ENCODE data around the gene OST4.
A peak's percentile ranks its signal among the peaks of the same experiment; 100 is the strongest.

The OST4 gene

DNA sequence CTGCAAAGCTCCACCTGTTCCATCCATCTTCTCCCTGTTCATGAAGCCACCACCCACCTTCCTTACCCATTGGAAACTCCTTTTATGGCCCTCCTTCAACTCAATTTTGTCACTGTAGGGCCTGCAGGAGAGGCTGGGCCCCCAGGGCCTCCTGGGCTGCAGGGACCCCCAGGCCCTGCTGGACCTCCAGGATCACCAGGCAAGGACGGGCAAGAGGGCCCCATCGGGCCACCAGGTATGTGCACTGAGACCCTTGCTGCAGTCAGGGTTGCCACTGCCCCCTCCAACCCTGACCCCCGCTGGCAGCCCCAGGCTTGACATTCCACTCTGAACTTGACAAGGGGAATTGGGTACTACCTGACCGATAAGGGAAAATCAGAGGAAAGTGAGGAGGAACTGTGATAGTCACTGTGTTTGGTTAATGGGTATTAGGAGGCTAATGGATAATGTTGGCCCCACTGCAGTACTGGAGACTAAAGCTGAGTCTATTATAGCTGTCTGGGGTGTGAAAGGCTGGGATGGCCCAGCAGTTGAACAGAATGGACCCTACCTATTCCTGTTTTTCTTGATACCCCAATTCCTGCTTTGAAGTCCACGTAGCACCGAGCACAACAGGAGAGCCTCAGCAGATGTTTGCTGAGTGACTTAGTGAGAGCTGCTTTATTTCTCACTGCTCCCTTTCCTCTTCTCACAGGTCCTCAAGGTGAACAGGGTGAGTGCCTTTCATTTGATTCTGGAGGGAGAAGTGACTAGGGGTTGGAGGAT lies 13.0 kb upstream of the OST4 start:
- Histone ChIP-seq H3K9me3 (ENCODE audit: severe bottlenecking) (no peaks in the 10 kb centered on the region), H3K27me3 (ENCODE audit: insufficient read depth, poor library complexity, severe bottlenecking) (no peaks in the 10 kb centered on the region), H3K4me3 (ENCODE audit: severe bottlenecking) (no peak overlapping the region), H3K4me1 (ENCODE audit: insufficient read depth, poor library complexity, severe bottlenecking) (peaks cover 4% of the 10 kb centered on the region), H3K27ac (ENCODE audit: poor library complexity, severe bottlenecking) (no peak overlapping the region), H3K36me3 (ENCODE audit: low read depth) (no peaks in the 10 kb centered on the region)
- no peak for ATAC-seq (ENCODE audit: low read depth)
- TF ChIP-seq, protein P1, sequence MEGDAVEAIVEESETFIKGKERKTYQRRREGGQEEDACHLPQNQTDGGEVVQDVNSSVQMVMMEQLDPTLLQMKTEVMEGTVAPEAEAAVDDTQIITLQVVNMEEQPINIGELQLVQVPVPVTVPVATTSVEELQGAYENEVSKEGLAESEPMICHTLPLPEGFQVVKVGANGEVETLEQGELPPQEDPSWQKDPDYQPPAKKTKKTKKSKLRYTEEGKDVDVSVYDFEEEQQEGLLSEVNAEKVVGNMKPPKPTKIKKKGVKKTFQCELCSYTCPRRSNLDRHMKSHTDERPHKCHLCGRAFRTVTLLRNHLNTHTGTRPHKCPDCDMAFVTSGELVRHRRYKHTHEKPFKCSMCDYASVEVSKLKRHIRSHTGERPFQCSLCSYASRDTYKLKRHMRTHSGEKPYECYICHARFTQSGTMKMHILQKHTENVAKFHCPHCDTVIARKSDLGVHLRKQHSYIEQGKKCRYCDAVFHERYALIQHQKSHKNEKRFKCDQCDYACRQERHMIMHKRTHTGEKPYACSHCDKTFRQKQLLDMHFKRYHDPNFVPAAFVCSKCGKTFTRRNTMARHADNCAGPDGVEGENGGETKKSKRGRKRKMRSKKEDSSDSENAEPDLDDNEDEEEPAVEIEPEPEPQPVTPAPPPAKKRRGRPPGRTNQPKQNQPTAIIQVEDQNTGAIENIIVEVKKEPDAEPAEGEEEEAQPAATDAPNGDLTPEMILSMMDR (IDR thresholded peaks at IDR 0.05; ENCODE audit: poor library complexity, severe bottlenecking) = no peak
- DNase-seq (ENCODE audit: low spot score) = no peak

DNA sequence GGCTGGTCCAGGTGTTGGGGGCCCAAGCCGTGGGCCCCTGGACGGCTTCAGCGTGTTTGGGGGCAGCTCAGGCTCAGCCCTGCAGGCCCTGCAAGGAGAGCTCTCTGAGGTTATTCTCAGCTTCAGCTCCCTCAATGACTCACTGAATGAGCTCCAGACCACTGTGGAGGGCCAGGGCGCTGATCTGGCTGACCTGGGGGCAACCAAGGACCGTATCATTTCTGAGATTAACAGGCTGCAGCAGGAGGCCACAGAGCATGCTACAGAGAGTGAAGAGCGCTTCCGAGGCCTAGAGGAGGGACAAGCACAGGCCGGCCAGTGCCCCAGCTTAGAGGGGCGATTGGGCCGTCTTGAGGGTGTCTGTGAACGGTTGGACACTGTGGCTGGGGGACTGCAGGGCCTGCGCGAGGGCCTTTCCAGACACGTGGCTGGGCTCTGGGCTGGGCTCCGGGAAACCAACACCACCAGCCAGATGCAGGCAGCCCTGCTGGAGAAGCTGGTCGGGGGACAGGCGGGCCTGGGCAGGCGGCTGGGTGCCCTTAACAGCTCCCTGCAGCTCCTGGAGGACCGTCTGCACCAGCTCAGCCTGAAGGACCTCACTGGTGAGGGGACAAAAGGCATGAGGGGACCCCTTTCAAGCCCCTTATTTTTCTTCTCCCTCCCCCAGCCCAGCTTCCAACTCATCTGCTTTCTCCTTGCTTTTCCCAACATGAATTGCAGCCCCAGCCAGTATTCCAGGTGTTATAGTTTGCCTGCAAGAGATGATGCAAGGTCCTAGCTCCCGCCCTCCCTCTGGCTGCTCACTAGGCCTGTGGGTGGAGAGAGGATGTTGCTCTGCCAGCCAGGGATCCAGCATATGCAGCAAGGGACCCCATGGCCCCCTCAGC lies 12.2 kb upstream of the OST4 start:
- Histone ChIP-seq H3K9me3 (ENCODE audit: severe bottlenecking) (no peaks in the 10 kb centered on the region), H3K4me3 (ENCODE audit: severe bottlenecking) (no peak overlapping the region), H3K36me3 (ENCODE audit: low read depth) (no peaks in the 10 kb centered on the region), H3K4me1 (ENCODE audit: insufficient read depth, poor library complexity, severe bottlenecking) (peaks cover 4% of the 10 kb centered on the region), H3K27me3 (ENCODE audit: insufficient read depth, poor library complexity, severe bottlenecking) (no peaks in the 10 kb centered on the region), H3K27ac (ENCODE audit: poor library complexity, severe bottlenecking) (no peak overlapping the region)
- ATAC-seq (ENCODE audit: low read depth) = no peak
- no peak for DNase-seq (ENCODE audit: low spot score)
- TF ChIP-seq, protein P1 (IDR thresholded peaks at IDR 0.05; ENCODE audit: poor library complexity, severe bottlenecking) = no peak

DNA sequence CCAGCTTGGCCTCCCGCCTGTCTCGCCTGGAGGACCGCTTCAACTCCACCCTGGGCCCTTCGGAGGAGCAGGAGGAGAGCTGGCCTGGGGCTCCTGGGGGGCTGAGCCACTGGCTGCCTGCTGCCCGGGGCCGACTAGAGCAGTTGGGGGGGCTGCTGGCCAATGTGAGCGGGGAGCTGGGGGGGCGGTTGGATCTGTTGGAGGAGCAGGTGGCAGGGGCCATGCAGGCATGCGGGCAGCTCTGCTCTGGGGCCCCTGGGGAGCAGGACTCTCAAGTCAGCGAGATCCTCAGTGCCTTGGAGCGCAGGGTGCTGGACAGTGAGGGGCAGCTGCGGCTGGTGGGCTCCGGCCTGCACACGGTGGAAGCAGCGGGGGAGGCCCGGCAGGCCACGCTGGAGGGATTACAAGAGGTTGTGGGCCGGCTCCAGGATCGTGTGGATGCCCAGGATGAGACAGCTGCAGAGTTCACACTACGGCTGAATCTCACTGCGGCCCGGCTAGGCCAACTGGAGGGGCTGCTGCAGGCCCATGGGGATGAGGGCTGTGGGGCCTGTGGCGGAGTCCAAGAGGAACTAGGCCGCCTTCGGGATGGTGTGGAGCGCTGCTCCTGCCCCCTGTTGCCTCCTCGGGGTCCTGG lies 11.4 kb upstream of the OST4 start:
- Histone ChIP-seq H3K36me3 (ENCODE audit: low read depth) (no peaks in the 10 kb centered on the region), H3K27ac (ENCODE audit: poor library complexity, severe bottlenecking) (no peak overlapping the region), H3K27me3 (ENCODE audit: insufficient read depth, poor library complexity, severe bottlenecking) (no peaks in the 10 kb centered on the region), H3K4me3 (ENCODE audit: severe bottlenecking) (no peak overlapping the region), H3K4me1 (ENCODE audit: insufficient read depth, poor library complexity, severe bottlenecking) (peaks cover 4% of the 10 kb centered on the region), H3K9me3 (ENCODE audit: severe bottlenecking) (no peaks in the 10 kb centered on the region)
- no peak for ATAC-seq (ENCODE audit: low read depth)
- no peak for DNase-seq (ENCODE audit: low spot score)
- TF ChIP-seq, protein P1 (IDR thresholded peaks at IDR 0.05; ENCODE audit: poor library complexity, severe bottlenecking) = no peak

DNA sequence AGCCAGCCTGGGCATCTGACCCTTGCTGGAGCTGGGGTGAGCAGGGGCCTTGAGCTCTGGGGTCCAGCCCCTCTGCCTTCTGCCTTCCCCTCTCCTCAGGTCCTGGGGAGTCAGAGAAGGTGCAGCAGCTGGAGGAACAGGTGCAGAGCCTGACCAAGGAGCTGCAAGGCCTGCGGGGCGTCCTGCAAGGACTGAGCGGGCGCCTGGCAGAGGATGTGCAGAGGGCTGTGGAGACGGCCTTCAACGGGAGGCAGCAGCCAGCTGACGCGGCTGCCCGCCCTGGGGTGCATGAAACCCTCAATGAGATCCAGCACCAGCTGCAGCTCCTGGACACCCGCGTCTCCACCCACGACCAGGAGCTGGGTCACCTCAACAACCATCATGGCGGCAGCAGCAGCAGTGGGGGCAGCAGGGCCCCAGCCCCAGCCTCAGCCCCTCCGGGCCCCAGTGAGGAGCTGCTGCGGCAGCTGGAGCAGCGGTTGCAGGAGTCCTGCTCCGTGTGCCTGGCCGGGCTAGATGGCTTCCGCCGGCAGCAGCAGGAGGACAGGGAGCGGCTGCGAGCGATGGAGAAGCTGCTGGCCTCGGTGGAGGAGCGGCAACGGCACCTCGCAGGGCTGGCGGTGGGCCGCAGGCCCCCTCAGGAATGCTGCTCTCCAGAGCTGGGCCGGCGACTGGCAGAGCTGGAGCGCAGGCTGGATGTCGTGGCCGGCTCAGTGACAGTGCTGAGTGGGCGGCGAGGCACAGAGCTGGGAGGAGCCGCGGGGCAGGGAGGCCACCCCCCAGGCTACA lies 10.7 kb upstream of the OST4 start:
- Histone ChIP-seq H3K36me3 (ENCODE audit: low read depth) (no peaks in the 10 kb centered on the region), H3K27me3 (ENCODE audit: insufficient read depth, poor library complexity, severe bottlenecking) (no peaks in the 10 kb centered on the region), H3K4me3 (ENCODE audit: severe bottlenecking) (no peak overlapping the region), H3K27ac (ENCODE audit: poor library complexity, severe bottlenecking) (peak overlapping the region; percentile 41), H3K4me1 (ENCODE audit: insufficient read depth, poor library complexity, severe bottlenecking) (peaks cover 4% of the 10 kb centered on the region), H3K9me3 (ENCODE audit: severe bottlenecking) (no peaks in the 10 kb centered on the region)
- ATAC-seq (ENCODE audit: low read depth) = no peak
- TF ChIP-seq, protein P1 (IDR thresholded peaks at IDR 0.05; ENCODE audit: poor library complexity, severe bottlenecking) = no peak
- no peak for DNase-seq (ENCODE audit: low spot score)
